22Rv1 (cell line): ENCODE data around the gene CELF3.

Experiments
- H3K27ac ChIP-seq: fragments of 450-650 bp; 2 replicates; pipeline ENCODE4 v1.5.1; 2017
- CTCF ChIP-seq: fragments of 450-650 bp; IDR thresholded peaks from 2 replicates; pipeline ENCODE4 v1.5.1; 2017; ENCODE audit warnings: mild to moderate bottlenecking
- ZFX ChIP-seq: fragments of 450-650 bp; IDR thresholded peaks from 2 replicates; pipeline ENCODE4 v1.6.1; 2017; ENCODE audit warnings: antibody characterized with exemption, borderline replicate concordance

CELF3 gene

GRCh38 chr1:151706464-151707415 lies 9.9 kb downstream of the CELF3 start:
- no peak for TF ChIP-seq CTCF
- TF ChIP-seq ZFX = no peak
- no peak overlapping the region for H3K27ac ChIP-seq

- TF ChIP-seq ZFX (no peak), CTCF (no peak)
Measured at GRCh38 chr1:151705753-151706463, 10.7 kb downstream of the CELF3 start.

GRCh38 chr1:151705146-151705545 lies 11.5 kb downstream of the CELF3 start:
- H3K27ac ChIP-seq = no peak overlapping the region
- no peak for TF ChIP-seq ZFX
- no peak for TF ChIP-seq CTCF

More at GRCh38 chr1:151705753-151706463, 10.7 kb downstream of the CELF3 start:
- H3K27ac ChIP-seq = no peak overlapping the region

- TF ChIP-seq CTCF = no peak
- TF ChIP-seq ZFX = no peak
Measured at GRCh38 chr1:151704246-151704645, 12.4 kb downstream of the CELF3 start.

GRCh38 chr1:151703813-151704212 lies 12.8 kb downstream of the CELF3 start:
- no peak overlapping the region for H3K27ac ChIP-seq
- no peak for TF ChIP-seq CTCF
- no peak for TF ChIP-seq ZFX

More at GRCh38 chr1:151704246-151704645, 12.4 kb downstream of the CELF3 start:
- H3K27ac ChIP-seq = no peak overlapping the region

GRCh38 chr1:151702936-151703335 lies 13.7 kb downstream of the CELF3 start:
- no peak for TF ChIP-seq ZFX
- TF ChIP-seq CTCF = no peak
- H3K27ac ChIP-seq = no peak overlapping the region
